Retinal pigment epithelial cell (primary cell): ENCODE data around the gene MTA1.

Source experiments
- DNase-seq: peaks from one replicate; pipeline ENCODE4 v3.0.0-alpha.2; 2010; ENCODE audit warnings: low read depth
- H3K4me3 ChIP-seq: 2 replicates; pipeline ENCODE4 v1.5.1; 2011; ENCODE audit warnings: mild to moderate bottlenecking, low read length, control low read depth, moderate library complexity
- TF ChIP-seq, protein P1 (sequence below): conservative IDR thresholded peaks from 2 replicates; pipeline ENCODE4 v1.5.1; 2011; ENCODE audit warnings: low read depth, low read length, control low read depth, inconsistent platforms

Gene MTA1

DNA sequence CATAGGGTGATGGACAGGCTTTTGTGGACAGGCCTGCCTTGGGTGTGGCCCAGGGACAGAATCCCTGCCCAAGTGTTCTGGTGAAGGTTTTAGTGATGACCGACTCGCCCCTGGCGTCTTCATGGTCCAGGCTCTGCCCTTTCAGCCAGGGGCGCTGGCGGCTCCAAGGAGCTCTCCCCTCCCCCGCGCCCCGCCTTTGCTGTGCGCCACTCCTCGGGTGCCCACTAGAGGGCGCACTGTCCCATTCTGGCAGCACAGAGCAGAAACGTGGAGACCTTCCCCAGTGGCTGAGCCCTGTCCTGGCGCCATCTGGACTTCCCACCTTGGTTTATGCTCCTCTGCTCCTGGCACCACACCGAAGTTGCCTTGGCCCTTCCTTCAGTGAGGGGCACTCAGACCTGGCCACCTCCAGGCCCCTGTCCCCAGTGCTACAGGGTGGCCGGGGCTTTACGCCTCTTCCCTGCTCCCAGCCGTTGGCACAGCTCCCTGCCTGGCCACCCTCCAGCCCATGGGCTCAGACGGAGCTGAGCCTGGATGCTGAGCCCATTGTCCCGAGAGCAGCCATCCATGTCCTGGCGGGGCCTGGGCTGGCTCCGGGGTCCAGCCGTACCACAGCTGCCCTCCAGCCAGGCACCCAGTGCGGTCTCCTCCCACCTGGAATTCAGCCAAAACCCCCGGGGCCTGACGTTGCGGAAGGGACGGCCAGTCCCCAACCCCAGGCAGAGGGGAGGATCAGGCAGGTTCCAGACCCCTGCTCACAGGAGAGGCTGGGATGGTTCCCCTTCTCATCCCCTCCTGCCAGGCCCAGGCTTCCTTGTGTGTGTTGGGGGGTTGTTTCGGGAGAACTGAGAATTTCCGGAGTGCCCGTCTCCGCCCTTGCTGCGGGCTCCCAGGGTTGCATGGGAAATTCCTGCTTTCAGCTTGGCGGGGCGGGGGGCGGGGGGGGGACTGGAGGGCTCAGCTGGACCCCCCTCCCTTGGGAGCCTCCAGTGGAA lies 61.5 kb downstream of the MTA1 start:
- DNase-seq, result peak; percentile 41
- TF ChIP-seq, protein P1, sequence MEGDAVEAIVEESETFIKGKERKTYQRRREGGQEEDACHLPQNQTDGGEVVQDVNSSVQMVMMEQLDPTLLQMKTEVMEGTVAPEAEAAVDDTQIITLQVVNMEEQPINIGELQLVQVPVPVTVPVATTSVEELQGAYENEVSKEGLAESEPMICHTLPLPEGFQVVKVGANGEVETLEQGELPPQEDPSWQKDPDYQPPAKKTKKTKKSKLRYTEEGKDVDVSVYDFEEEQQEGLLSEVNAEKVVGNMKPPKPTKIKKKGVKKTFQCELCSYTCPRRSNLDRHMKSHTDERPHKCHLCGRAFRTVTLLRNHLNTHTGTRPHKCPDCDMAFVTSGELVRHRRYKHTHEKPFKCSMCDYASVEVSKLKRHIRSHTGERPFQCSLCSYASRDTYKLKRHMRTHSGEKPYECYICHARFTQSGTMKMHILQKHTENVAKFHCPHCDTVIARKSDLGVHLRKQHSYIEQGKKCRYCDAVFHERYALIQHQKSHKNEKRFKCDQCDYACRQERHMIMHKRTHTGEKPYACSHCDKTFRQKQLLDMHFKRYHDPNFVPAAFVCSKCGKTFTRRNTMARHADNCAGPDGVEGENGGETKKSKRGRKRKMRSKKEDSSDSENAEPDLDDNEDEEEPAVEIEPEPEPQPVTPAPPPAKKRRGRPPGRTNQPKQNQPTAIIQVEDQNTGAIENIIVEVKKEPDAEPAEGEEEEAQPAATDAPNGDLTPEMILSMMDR, result peak; percentile 98
- peak overlapping the region; percentile 38 for H3K4me3 ChIP-seq

DNA sequence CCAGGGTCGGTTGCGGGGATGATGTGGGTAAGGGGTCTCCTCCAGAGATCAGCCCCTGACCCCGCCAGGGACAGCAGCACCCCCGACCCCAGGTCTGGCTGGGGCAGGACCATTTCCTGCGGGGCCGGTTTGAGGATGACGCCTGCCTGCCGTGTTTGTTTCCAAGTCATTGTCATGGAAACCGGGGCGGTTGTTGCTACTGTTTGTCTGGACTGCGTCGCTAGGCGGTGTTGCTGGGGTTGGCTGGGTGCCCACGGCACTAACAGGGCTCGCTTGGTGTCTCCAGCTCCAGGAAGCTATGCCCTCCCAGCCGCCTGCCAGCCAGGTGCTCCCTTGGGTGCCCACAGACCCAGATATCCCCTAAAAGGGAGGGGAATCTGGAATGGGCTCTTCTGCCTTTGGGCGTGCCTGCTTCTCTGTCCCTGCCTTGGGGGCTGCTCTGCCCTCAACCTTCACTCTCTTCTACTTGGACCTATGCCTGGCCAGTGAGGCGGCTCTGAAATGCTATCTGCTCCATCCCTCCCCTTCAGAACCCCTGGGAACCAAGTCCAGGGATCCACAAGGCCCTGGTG lies 62.3 kb downstream of the MTA1 start:
- DNase-seq, result peak; percentile 91
- peak overlapping the region; percentile 38 for H3K4me3 ChIP-seq
- TF ChIP-seq, protein P1, result peak; percentile 23

DNA sequence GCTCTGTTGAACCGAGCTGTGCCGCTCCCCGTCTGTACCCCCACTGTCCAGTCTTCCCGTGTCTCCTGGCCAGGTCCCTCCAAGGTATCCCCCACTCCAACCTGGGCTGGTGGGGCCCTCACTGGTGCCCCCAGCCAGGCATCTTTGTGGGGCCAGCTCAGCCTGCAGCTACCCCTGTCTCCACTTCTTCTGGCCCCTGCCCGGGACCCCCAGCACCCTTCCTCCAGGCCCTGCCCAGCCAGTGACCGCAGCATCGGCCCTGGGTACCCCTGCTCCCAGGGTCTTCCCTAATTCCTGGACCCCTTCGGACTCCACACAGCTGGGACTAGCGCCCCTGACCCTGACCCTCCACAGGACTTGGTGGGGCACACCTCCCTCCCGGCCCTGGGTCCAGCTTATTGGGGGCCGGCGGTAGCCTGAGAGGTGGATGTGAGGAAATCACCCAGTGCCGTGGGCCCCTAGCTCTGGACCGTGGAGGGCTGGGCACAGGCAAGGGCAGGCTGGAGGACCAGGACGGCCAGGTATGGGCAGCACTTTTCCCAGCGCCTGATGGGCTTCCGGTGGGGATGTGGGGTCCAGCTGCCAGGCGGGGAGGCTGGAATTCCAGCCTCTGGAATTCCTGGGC lies 63.0 kb downstream of the MTA1 start:
- DNase-seq, result no peak
- no peak overlapping the region for H3K4me3 ChIP-seq

DNA sequence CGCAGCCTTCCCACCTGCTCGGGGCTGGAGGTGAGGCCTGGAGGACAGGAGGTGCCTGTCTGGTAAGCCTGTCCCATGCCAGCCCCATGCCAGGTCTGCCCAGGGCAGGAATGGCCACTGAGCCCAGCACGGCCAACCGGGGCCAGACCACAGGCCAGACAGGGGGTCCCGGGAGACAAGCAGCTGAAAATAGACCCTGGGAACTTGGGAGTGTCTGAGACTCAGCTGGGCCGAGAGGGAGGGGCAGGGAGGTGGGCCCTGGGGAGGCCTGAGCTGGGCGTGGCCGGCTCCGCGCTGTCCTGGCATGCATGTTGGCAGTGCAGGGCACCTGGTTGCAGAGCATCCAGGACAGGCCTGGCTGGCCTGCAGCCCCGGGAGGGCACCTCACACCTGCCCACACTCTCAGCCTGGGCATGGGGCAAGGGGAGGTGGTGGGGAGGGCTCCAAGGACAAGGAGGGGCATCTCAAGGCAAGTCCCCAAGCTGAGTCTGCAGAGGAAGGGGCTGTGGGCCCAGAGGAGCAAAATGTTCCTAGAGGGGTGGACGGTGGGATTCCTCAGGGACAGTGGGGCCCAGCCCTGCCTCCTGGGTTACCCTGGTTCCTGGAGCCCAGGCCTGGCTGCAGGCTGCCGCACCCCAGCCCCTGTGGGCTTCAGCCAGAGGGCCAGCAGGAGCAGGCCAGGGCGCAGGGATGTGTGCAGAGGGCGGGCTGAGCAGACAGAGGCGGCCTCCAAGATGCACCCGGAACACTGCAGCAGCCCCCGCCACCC lies 63.9 kb downstream of the MTA1 start:
- TF ChIP-seq, protein P1, result no peak
- H3K4me3 ChIP-seq, result no peak overlapping the region
- no peak for DNase-seq

More for the DNA sequence above, 63.0 kb downstream of the MTA1 start:
- TF ChIP-seq, protein P1, result no peak

DNA sequence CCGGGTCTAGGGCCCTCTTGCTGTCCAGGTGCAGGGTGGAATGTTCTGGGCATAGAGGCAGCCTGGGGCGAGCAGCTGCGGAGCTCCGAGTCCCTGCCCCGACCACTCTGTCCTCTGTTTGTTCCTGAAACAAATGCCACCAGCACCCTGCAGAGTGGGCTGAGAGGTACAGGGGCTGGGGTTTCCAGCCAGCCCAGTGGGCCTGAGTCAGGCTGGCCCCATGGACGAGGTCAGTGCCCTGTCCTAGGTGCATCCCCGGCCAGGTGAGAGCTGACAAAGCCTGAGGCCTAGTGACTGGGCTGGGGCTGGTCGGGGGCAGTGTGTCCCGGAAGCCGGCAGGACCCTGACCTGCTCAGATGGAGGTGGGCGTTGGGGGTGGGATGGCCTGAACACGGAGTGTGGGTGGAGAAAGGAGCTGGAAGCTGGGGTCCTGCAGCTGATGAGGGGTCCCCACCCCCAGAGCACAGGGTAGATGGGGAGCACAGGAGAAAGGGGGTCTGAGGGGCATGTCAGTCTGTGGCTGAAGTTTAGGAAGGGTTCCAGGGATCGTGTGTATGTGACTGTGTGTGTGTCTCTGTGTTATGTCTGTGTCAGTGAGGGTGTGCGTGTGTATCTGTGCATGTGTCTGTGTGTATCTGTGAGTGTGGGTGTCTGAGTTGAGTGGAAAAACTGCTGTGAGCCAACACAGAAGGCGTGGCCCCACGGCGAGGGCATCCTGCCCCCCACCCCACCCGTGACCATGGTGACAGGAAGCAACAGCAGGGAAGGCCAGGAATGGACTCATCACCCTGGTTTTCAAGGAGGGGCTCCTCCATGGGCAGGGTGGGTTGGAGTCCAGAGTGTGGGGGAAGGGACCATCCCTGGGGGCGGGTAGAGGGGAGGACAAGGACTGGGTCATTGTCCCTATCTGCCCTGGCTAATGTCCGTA lies 64.7 kb downstream of the MTA1 start:
- TF ChIP-seq, protein P1, result no peak
- H3K4me3 ChIP-seq, result no peak overlapping the region
- DNase-seq, result no peak

DNA sequence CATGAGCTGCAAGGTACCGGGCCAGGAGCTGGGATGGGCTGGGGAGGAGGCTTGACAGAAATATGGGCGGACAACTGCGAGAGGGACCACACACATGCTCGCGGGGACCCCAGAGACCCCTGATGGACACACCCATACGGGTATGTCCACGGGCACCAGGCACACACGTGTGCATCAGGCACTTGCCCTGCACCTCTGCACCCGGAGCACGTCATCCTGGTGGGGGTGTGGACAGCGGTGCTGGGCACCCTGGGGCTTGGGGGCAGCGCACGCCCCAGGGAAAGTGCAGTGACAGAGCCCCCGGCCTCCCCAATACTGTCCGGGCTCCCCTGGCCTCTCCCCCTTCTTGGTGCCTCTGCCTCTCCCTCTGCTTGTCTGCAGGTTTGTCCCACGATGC lies 65.4 kb downstream of the MTA1 start:
- DNase-seq, result no peak
- TF ChIP-seq, protein P1, result no peak

More for the DNA sequence above, 65.4 kb downstream of the MTA1 start:
- no peak overlapping the region for H3K4me3 ChIP-seq
